Esophagus muscularis mucosa (tissue), 3 donors: ENCODE measurements around the gene PLET1.

Experiments
- POLR2A ChIP-seq: fragments of 450-650 bp; IDR thresholded peaks from one replicate; pipeline ENCODE4 v1.6.1; 2017; ENCODE audit warnings: antibody characterized with exemption, moderate library complexity, mild to moderate bottlenecking, low read depth
- POLR2AphosphoS5 ChIP-seq, 2 donors: sonication (generic); formaldehyde crosslinking; IDR thresholded peaks; one replicate each; pipeline ENCODE4 v1.6.1; 2017; ENCODE audit warnings: antibody characterized with exemption in 2 of 2
- TF ChIP-seq, protein P1 (sequence below), 3 experiments: fragments of 200-600 bp in 2 of 3; fragments of 450-650 bp in 1 of 3; sonication (generic) in 2 of 3; IDR thresholded peaks; one replicate each; pipeline ENCODE4 v1.5.1; 2017 to 2019; ENCODE audit warnings: antibody characterized with exemption in 3 of 3, mild to moderate bottlenecking in 2 of 3, moderate library complexity in 1 of 3

DNA sequence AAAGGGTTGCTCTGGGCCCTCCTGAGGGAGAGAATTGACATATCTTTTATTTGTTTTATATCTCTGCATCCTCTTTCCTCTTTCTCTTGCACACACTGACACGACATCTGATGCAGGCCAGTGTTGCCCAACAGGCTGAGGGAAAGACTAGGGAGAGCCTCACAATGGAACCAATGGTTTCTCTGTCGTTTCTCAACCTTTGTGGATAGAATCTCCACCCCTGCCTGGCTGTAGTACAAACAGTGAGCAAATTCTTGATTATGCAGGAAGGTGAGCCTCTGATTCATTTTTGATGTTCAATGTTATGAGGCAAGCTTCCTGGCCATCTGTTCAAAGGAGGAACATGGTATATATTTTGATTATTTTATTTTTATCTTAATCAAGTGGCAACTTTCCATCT lies 49.8 kb upstream of the PLET1 start:
- TF ChIP-seq, protein P1, sequence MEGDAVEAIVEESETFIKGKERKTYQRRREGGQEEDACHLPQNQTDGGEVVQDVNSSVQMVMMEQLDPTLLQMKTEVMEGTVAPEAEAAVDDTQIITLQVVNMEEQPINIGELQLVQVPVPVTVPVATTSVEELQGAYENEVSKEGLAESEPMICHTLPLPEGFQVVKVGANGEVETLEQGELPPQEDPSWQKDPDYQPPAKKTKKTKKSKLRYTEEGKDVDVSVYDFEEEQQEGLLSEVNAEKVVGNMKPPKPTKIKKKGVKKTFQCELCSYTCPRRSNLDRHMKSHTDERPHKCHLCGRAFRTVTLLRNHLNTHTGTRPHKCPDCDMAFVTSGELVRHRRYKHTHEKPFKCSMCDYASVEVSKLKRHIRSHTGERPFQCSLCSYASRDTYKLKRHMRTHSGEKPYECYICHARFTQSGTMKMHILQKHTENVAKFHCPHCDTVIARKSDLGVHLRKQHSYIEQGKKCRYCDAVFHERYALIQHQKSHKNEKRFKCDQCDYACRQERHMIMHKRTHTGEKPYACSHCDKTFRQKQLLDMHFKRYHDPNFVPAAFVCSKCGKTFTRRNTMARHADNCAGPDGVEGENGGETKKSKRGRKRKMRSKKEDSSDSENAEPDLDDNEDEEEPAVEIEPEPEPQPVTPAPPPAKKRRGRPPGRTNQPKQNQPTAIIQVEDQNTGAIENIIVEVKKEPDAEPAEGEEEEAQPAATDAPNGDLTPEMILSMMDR (IDR thresholded peaks at IDR 0.05): no peak
- TF ChIP-seq POLR2AphosphoS5 (IDR thresholded peaks at IDR 0.05): no peak
- TF ChIP-seq POLR2A: no peak
